Left lung (tissue), 10 donors: ENCODE data around the gene B4GALT3. TPM values are rescaled to one million over a fixed set of nuclear protein-coding genes. Genes with fewer than 3 reads are reported as not detected.
A peak's percentile ranks its signal among the peaks of the same experiment; 100 is the strongest.

Experiments used
- ATAC-seq: fragments of 200-7000 bp; cut with Tn5 transposase; one replicate; pipeline ENCODE4 v1.9.1; 2020; ENCODE audit warnings: moderate library complexity
- DNase-seq, 4 donors: peaks; one replicate each; pipeline ENCODE4 v3.0.0-alpha.2; 2013 to 2020
- H3K27ac ChIP-seq, 2 donors: fragments of 200-600 bp; sonication (generic) in 1 of 2; one replicate each; pipeline versions ENCODE4 v1.5.0 to v1.8.0; 2020 to 2021
- H3K27me3 ChIP-seq, 2 donors: fragments of 200-600 bp; sonication (generic) in 1 of 2; one replicate each; pipeline versions ENCODE4 v1.5.0 to v1.8.0; 2020 to 2021
- H3K36me3 ChIP-seq, 2 donors: fragments of 200-600 bp; sonication (generic) in 1 of 2; one replicate each; pipeline versions ENCODE4 v1.5.0 to v1.8.0; 2020 to 2021
- H3K4me1 ChIP-seq, 2 donors: fragments of 200-600 bp; one replicate each; pipeline ENCODE4 v1.8.0; 2021
- H3K4me3 ChIP-seq, 2 donors: fragments of 200-600 bp; sonication (generic) in 1 of 2; one replicate each; pipeline versions ENCODE4 v1.5.0 to v1.8.0; 2020 to 2021; ENCODE audit warnings: mild to moderate bottlenecking in 1 of 2
- H3K9me3 ChIP-seq, 2 donors: fragments of 200-600 bp; sonication (generic) in 1 of 2; one replicate each; pipeline versions ENCODE4 v1.5.0 to v1.8.0; 2020 to 2021
- CTCF ChIP-seq, 2 donors: fragments of 200-600 bp; sonication (generic) in 1 of 2; IDR thresholded peaks; one replicate each; pipeline versions ENCODE4 v1.5.0 to v1.8.0; 2021; ENCODE audit warnings: antibody characterized with exemption in 2 of 2
- intact Hi-C, 2 donors: fragments of 100-400 bp; cut with DNase I; formaldehyde crosslinking; loops; one replicate each; pipeline versions ENCODE4 v1.11.2 to v1.14.2; 2022
- polyA plus RNA-seq, 6 donors: library from polyadenylated mRNA; unstranded; fragments of 120-200 nt; gene quantifications; one replicate each; pipeline ENCODE4 v1.2.1, GENCODE V29; 2013; ENCODE audit not compliant: insufficient read length in 6 of 6
- total RNA-seq, 2 donors: library from RNA; stranded (reverse); fragmentation: NEBNext Ultra II Directional; extraction: Animal tissue kit (Norgen Biotek cat#: 25700); gene quantifications; one replicate each; pipeline ENCODE4 v1.2.1, GENCODE V29; 2021
- donor health status: DM: no; HTN: yes; CAD: no.
- donor health status: DM: no; HTN: no; CAD: no.

Gene B4GALT3
- total and polyA plus RNA-seq, 8 donors, result 35.3 to 42.3 (median 37.2) TPM

GRCh38 chr1:161220002-161220401 is 42.7 kb upstream of the B4GALT3 start:
- intact Hi-C loops, result loop anchor here in 1 of 2 donors (10.0 kb wide), 1 partner anchor 165 kb away; no protein-coding TSS in a partner anchor
- no peak for ATAC-seq

GRCh38 chr1:161219078-161219892 is 42.0 kb upstream of the B4GALT3 start:
- intact Hi-C loops, result no loop called here
- DNase-seq, result no peak
- no peaks in the 10 kb centered on the region for H3K27me3 ChIP-seq
- peaks cover 0 to 45% of the 10 kb centered on the region in 2 donors for H3K36me3 ChIP-seq
- no peak overlapping the region for H3K27ac ChIP-seq
- H3K9me3 ChIP-seq, result no peaks in the 10 kb centered on the region
- peaks cover 0 to 36% of the 10 kb centered on the region in 2 donors for H3K4me1 ChIP-seq
- TF ChIP-seq CTCF (IDR thresholded peaks at IDR 0.05), result no peak
- H3K4me3 ChIP-seq, result no peak overlapping the region
- ATAC-seq, result no peak

More at GRCh38 chr1:161220002-161220401, 42.7 kb upstream of the B4GALT3 start:
- DNase-seq, result no peak
- Histone ChIP-seq H3K27me3 (no peaks in the 10 kb centered on the region), H3K4me3 (no peak overlapping the region), H3K36me3 (peaks cover 0 to 38% of the 10 kb centered on the region in 2 donors), H3K27ac (no peak overlapping the region), H3K9me3 (no peaks in the 10 kb centered on the region), H3K4me1 (peaks cover 0 to 42% of the 10 kb centered on the region in 2 donors)
- TF ChIP-seq CTCF (IDR thresholded peaks at IDR 0.05), result no peak

- TF ChIP-seq CTCF (IDR thresholded peaks at IDR 0.05), result no peak
- intact Hi-C loops, result no loop called here
- Histone ChIP-seq H3K4me3 (peak overlapping the region in 1 of 2 donors; percentile 63), H3K36me3 (peaks cover 0 to 53% of the 10 kb centered on the region in 2 donors), H3K4me1 (peaks cover 0 to 41% of the 10 kb centered on the region in 2 donors), H3K27me3 (no peaks in the 10 kb centered on the region), H3K9me3 (no peaks in the 10 kb centered on the region), H3K27ac (peak overlapping the region in 1 of 2 donors; percentile 97)
- ATAC-seq (no peak), DNase-seq (no peak)
Measured at GRCh38 chr1:161218301-161219077, 41.2 kb upstream of the B4GALT3 start.

GRCh38 chr1:161217831-161218230 is 40.5 kb upstream of the B4GALT3 start:
- Histone ChIP-seq H3K4me3 (peak overlapping the region in 1 of 2 donors; percentile 63), H3K36me3 (peaks cover 0 to 60% of the 10 kb centered on the region in 2 donors), H3K27ac (peak overlapping the region in 1 of 2 donors; percentile 97), H3K4me1 (peaks cover 0 to 46% of the 10 kb centered on the region in 2 donors), H3K9me3 (no peaks in the 10 kb centered on the region), H3K27me3 (no peaks in the 10 kb centered on the region)
- intact Hi-C loops, result no loop called here
- DNase-seq (no peak), ATAC-seq (peak; percentile 4)
- TF ChIP-seq CTCF (IDR thresholded peaks at IDR 0.05), result no peak
